WTC11 (cell line): ENCODE results near the gene C1orf87. TPM values are rescaled to one million over a fixed set of nuclear protein-coding genes. Genes with fewer than 3 reads are reported as not detected.

Experiments
- ATAC-seq: fragments of 200-7000 bp; cut with Tn5 transposase; 2 replicates; pipeline ENCODE4 v1.10.0; 2021; ENCODE audit warnings: mild to moderate bottlenecking, moderate library complexity
- CTCF ChIA-PET: fragments of 300-600 bp; sonication (Branson Sonifier 250); formaldehyde crosslinking; loops from one replicate; lab custom pipeline; 2021; ENCODE audit warnings: antibody characterized with exemption; lab: Charles Lee
- POLR2A ChIA-PET: fragments of 350-600 bp; sonication (Branson Sonifier 250); formaldehyde crosslinking; loops from one replicate; lab custom pipeline; 2021; ENCODE audit warnings: antibody characterized with exemption; lab: Charles Lee
- DNase-seq: peaks from one replicate; pipeline ENCODE4 v3.0.0; 2021; ENCODE audit warnings: low spot score
- H3K27ac Mint-ChIP-seq: 2 replicates; pipeline ENCODE4 v1.8.0; 2021; ENCODE audit warnings: mixed read lengths
- H3K27me3 Mint-ChIP-seq: 2 replicates; pipeline ENCODE4 v1.8.0; 2021; ENCODE audit warnings: low read depth, mild to moderate bottlenecking, moderate library complexity, mixed read lengths
- H3K36me3 Mint-ChIP-seq: 2 replicates; pipeline ENCODE4 v1.8.0; 2021; ENCODE audit warnings: mixed read lengths
- H3K4me1 Mint-ChIP-seq: 2 replicates; pipeline ENCODE4 v1.8.0; 2022; ENCODE audit warnings: mixed read lengths
- H3K4me3 Mint-ChIP-seq: 2 replicates; pipeline ENCODE4 v1.8.0; 2021; ENCODE audit warnings: mild to moderate bottlenecking, moderate library complexity, mixed read lengths
- H3K9me3 Mint-ChIP-seq: 2 replicates; pipeline ENCODE4 v1.8.0; 2021; ENCODE audit warnings: mixed read lengths
- CBFB ChIP-seq: sonication (generic); formaldehyde crosslinking; IDR thresholded peaks from 2 replicates; pipeline ENCODE4 v1.8.1; 2022; ENCODE audit warnings: mild to moderate bottlenecking, low read depth, missing genetic modification reagents
- CREB1 ChIP-seq: sonication (generic); formaldehyde crosslinking; IDR thresholded peaks from 2 replicates; pipeline ENCODE4 v1.8.0; 2023; ENCODE audit warnings: mild to moderate bottlenecking, missing genetic modification reagents
- EMX1 ChIP-seq: fragments of 250-450 bp; sonication (Bioruptor Pico); IDR thresholded peaks from 2 replicates; pipeline ENCODE4 v1.8.0; 2021; ENCODE audit warnings: mild to moderate bottlenecking
- FOXJ3 ChIP-seq: sonication (generic); formaldehyde crosslinking; IDR thresholded peaks from 2 replicates; pipeline ENCODE4 v1.9.0; 2021; ENCODE audit warnings: missing genetic modification reagents, mild to moderate bottlenecking, borderline replicate concordance
- ZNF416 ChIP-seq: fragments of 250-450 bp; sonication (Bioruptor Pico); IDR thresholded peaks from 2 replicates; pipeline ENCODE4 v1.9.0; 2021; ENCODE audit warnings: mild to moderate bottlenecking, inconsistent platforms
- total RNA-seq: library from RNA; stranded (reverse); gene quantifications from 3 replicates; pipeline ENCODE4 v1.2.3, GENCODE V29; 2021
- TF ChIP-seq, protein P1 (sequence below): sonication (generic); formaldehyde crosslinking; IDR thresholded peaks from 2 replicates; pipeline ENCODE4 v1.8.0; 2022; ENCODE audit warnings: mild to moderate bottlenecking, missing genetic modification reagents
- TF ChIP-seq, protein P2 (sequence below): sonication (generic); formaldehyde crosslinking; IDR thresholded peaks from 2 replicates; pipeline ENCODE4 v1.8.1; 2022; ENCODE audit warnings: missing genetic modification reagents, borderline replicate concordance
- TF ChIP-seq, protein P3 (sequence below): sonication (generic); formaldehyde crosslinking; IDR thresholded peaks from 2 replicates; pipeline ENCODE4 v1.8.0; 2022; ENCODE audit warnings: mild to moderate bottlenecking, missing genetic modification reagents
- TF ChIP-seq, protein P4 (sequence below): sonication (generic); formaldehyde crosslinking; IDR thresholded peaks from 2 replicates; pipeline ENCODE4 v1.8.0; 2023; ENCODE audit warnings: mild to moderate bottlenecking, missing genetic modification reagents
- TF ChIP-seq, protein P5 (sequence below): sonication (generic); formaldehyde crosslinking; IDR thresholded peaks from 2 replicates; pipeline ENCODE4 v1.8.0; 2023; ENCODE audit warnings: missing genetic modification reagents
- TF ChIP-seq, protein P6 (sequence below): sonication (generic); formaldehyde crosslinking; IDR thresholded peaks from 2 replicates; pipeline ENCODE4 v1.8.0; 2022; ENCODE audit warnings: mild to moderate bottlenecking, missing genetic modification reagents
- TF ChIP-seq, protein P7 (sequence below): fragments of 250-450 bp; sonication (Bioruptor Pico); IDR thresholded peaks from 2 replicates; pipeline ENCODE4 v2.1.2; 2022; ENCODE audit warnings: mild to moderate bottlenecking, moderate library complexity
- TF ChIP-seq, protein P8 (sequence below): sonication (generic); formaldehyde crosslinking; IDR thresholded peaks from 2 replicates; pipeline ENCODE4 v1.8.1; 2023; ENCODE audit warnings: mild to moderate bottlenecking, missing genetic modification reagents, moderate library complexity

The C1orf87 gene
- total RNA-seq, 1 experiment from 2014 or later = 0.22 TPM

DNA sequence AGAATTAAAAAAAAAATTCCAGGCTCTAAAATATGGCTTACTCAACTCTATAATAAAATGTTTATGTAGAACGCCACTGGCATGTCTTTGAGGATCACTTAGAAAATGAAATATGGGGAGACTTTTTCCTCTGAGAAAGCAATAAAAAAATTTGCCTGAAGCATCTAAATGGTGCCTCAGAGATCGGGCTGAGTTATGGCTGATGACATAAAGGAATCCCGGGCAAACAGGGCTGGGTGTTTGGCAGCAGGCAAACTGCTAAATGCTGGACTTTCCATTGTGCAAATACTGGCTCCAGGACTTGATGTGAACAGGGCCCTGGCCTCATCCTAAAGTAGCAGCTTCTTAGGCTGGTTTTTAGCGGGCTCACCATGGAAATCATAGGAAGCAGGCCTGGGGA, 44.5 kb upstream of the C1orf87 start:
- Mint-ChIP-seq H3K27me3 (no peaks in the 10 kb centered on the region), H3K27ac (no peak overlapping the region)
- ATAC-seq = no peak
- POLR2A ChIA-PET = no interaction called here
- TF ChIP-seq CBFB (CRISPR knock-in tag) (no peak), FOXJ3 (CRISPR knock-in tag) (no peak), CREB1 (CRISPR knock-in tag) (no peak), EMX1 (no peak), ZNF416 (no peak)
- TF ChIP-seq, protein P1, sequence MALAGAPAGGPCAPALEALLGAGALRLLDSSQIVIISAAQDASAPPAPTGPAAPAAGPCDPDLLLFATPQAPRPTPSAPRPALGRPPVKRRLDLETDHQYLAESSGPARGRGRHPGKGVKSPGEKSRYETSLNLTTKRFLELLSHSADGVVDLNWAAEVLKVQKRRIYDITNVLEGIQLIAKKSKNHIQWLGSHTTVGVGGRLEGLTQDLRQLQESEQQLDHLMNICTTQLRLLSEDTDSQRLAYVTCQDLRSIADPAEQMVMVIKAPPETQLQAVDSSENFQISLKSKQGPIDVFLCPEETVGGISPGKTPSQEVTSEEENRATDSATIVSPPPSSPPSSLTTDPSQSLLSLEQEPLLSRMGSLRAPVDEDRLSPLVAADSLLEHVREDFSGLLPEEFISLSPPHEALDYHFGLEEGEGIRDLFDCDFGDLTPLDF = no peak
- TF ChIP-seq, protein P2, sequence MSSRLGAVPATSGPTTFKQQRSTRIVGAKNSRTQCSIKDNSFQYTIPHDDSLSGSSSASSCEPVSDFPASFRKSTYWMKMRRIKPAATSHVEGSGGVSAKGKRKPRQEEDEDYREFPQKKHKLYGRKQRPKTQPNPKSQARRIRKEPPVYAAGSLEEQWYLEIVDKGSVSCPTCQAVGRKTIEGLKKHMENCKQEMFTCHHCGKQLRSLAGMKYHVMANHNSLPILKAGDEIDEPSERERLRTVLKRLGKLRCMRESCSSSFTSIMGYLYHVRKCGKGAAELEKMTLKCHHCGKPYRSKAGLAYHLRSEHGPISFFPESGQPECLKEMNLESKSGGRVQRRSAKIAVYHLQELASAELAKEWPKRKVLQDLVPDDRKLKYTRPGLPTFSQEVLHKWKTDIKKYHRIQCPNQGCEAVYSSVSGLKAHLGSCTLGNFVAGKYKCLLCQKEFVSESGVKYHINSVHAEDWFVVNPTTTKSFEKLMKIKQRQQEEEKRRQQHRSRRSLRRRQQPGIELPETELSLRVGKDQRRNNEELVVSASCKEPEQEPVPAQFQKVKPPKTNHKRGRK (CRISPR knock-in tag) = no peak
- TF ChIP-seq, protein P3, sequence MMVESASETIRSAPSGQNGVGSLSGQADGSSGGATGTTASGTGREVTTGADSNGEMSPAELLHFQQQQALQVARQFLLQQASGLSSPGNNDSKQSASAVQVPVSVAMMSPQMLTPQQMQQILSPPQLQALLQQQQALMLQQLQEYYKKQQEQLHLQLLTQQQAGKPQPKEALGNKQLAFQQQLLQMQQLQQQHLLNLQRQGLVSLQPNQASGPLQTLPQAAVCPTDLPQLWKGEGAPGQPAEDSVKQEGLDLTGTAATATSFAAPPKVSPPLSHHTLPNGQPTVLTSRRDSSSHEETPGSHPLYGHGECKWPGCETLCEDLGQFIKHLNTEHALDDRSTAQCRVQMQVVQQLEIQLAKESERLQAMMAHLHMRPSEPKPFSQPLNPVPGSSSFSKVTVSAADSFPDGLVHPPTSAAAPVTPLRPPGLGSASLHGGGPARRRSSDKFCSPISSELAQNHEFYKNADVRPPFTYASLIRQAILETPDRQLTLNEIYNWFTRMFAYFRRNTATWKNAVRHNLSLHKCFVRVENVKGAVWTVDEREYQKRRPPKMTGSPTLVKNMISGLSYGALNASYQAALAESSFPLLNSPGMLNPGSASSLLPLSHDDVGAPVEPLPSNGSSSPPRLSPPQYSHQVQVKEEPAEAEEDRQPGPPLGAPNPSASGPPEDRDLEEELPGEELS (CRISPR knock-in tag) = no peak
- TF ChIP-seq, protein P4, sequence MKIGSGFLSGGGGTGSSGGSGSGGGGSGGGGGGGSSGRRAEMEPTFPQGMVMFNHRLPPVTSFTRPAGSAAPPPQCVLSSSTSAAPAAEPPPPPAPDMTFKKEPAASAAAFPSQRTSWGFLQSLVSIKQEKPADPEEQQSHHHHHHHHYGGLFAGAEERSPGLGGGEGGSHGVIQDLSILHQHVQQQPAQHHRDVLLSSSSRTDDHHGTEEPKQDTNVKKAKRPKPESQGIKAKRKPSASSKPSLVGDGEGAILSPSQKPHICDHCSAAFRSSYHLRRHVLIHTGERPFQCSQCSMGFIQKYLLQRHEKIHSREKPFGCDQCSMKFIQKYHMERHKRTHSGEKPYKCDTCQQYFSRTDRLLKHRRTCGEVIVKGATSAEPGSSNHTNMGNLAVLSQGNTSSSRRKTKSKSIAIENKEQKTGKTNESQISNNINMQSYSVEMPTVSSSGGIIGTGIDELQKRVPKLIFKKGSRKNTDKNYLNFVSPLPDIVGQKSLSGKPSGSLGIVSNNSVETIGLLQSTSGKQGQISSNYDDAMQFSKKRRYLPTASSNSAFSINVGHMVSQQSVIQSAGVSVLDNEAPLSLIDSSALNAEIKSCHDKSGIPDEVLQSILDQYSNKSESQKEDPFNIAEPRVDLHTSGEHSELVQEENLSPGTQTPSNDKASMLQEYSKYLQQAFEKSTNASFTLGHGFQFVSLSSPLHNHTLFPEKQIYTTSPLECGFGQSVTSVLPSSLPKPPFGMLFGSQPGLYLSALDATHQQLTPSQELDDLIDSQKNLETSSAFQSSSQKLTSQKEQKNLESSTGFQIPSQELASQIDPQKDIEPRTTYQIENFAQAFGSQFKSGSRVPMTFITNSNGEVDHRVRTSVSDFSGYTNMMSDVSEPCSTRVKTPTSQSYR (CRISPR knock-in tag) = no peak
- TF ChIP-seq, protein P5, sequence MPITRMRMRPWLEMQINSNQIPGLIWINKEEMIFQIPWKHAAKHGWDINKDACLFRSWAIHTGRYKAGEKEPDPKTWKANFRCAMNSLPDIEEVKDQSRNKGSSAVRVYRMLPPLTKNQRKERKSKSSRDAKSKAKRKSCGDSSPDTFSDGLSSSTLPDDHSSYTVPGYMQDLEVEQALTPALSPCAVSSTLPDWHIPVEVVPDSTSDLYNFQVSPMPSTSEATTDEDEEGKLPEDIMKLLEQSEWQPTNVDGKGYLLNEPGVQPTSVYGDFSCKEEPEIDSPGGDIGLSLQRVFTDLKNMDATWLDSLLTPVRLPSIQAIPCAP (CRISPR knock-in tag) = no peak
- TF ChIP-seq, protein P6, sequence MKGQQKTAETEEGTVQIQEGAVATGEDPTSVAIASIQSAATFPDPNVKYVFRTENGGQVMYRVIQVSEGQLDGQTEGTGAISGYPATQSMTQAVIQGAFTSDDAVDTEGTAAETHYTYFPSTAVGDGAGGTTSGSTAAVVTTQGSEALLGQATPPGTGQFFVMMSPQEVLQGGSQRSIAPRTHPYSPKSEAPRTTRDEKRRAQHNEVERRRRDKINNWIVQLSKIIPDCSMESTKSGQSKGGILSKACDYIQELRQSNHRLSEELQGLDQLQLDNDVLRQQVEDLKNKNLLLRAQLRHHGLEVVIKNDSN (CRISPR knock-in tag) = no peak
- TF ChIP-seq, protein P7, sequence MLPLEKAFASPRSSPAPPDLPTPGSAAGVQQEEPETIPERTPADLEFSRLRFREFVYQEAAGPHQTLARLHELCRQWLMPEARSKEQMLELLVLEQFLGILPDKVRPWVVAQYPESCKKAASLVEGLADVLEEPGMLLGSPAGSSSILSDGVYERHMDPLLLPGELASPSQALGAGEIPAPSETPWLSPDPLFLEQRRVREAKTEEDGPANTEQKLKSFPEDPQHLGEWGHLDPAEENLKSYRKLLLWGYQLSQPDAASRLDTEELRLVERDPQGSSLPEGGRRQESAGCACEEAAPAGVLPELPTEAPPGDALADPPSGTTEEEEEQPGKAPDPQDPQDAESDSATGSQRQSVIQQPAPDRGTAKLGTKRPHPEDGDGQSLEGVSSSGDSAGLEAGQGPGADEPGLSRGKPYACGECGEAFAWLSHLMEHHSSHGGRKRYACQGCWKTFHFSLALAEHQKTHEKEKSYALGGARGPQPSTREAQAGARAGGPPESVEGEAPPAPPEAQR = no peak
- TF ChIP-seq, all 79 proteins: peak for 0
- peaks cover 8% of the 10 kb centered on the region for H3K4me1 Mint-ChIP-seq
- DNase-seq = no peak
- no peaks in the 10 kb centered on the region for H3K9me3 Mint-ChIP-seq
- CTCF ChIA-PET = interaction anchor here (1.8 kb wide), 1 partner anchor 147 kb away, joined by 5 read pairs; no protein-coding TSS in a partner anchor
- H3K4me3 Mint-ChIP-seq = no peak overlapping the region
- no peaks in the 10 kb centered on the region for H3K36me3 Mint-ChIP-seq

DNA sequence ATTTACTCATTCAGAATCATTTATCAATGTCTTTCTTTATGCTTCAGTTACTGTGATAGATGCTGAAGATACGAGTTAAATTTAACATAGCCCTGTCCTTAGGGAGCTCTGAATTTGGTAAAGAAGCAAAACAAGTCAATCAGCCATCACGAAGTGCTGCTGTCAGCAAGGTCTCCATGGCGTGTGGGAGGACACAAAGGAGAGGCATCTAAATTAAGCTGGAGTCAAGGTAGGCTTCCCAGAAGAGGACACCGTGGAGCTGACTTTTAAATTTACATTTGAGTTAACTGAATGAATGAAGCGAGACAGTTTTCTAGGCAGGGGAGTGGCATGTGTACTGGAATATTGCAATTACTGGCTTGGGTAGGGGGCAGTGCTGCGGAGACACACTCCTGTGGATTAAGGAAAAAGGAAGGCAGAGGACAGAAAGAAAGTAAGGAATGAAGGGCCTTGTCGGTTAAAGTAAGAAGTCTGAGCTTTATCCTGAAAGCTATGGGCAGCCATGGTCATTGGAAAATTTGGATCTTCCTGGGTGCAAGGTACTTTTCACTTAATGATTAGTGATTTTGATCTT, 41.3 kb upstream of the C1orf87 start:
- TF ChIP-seq, protein P8, sequence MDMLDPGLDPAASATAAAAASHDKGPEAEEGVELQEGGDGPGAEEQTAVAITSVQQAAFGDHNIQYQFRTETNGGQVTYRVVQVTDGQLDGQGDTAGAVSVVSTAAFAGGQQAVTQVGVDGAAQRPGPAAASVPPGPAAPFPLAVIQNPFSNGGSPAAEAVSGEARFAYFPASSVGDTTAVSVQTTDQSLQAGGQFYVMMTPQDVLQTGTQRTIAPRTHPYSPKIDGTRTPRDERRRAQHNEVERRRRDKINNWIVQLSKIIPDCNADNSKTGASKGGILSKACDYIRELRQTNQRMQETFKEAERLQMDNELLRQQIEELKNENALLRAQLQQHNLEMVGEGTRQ (CRISPR knock-in tag) = no peak
- TF ChIP-seq, protein P5 (CRISPR knock-in tag) = no peak
- Mint-ChIP-seq H3K27ac (peak overlapping the region; percentile 30; the same call in 1 of the 2 replicates), H3K36me3 (no peaks in the 10 kb centered on the region), H3K9me3 (peaks cover 5% of the 10 kb centered on the region), H3K4me1 (peaks cover 8% of the 10 kb centered on the region), H3K4me3 (no peak overlapping the region), H3K27me3 (no peaks in the 10 kb centered on the region)
- CTCF ChIA-PET = interaction anchor here (1.4 to 2.6 kb wide), 3 partner anchors 138 to 156 kb away, joined by 4 to 22 read pairs (median 6); no protein-coding TSS in a partner anchor
- peak; percentile 75 for ATAC-seq
- POLR2A ChIA-PET = no interaction called here
- DNase-seq = peak; percentile 8
